B cell (primary cell): ENCODE measurements around the gene PRKX.

Source experiments
- CTCF ChIP-seq: fragments of 200-600 bp; IDR thresholded peaks from one replicate; pipeline ENCODE4 v1.8.0; 2022; ENCODE audit warnings: antibody characterized with exemption, mild to moderate bottlenecking
- EZH2 ChIP-seq: IDR thresholded peaks from 2 replicates; pipeline ENCODE4 v1.6.1; 2012; ENCODE audit warnings: borderline replicate concordance, low read depth, mild to moderate bottlenecking, moderate library complexity, low read length; ENCODE audit not compliant: insufficient read depth, poor library complexity, severe bottlenecking

- no peak for TF ChIP-seq CTCF
- TF ChIP-seq EZH2 = no peak
These were observed 74.2 kb downstream of the PRKX start for GRCh38 chrX:3639236-3639635.
